ENCODE measurements around the gene BABAM2. TPM values are rescaled to one million over a fixed set of nuclear protein-coding genes. Genes with fewer than 3 reads are reported as not detected.
"Not testable (repeated sequence)": the region's sequence is repeated elsewhere in the genome, so short reads cannot be mapped to it uniquely, and the experiment has no call there.

Gene BABAM2
- total RNA-seq, 4 donors from 2014 or later: 35.0 to 70.5 (median 51.5) TPM

- no peak for TF ChIP-seq POLR2A (IDR thresholded peaks at IDR 0.05)
- TF ChIP-seq CTCF (IDR thresholded peaks at IDR 0.05): no peak
- H3K27me3 ChIP-seq: no peaks in the 10 kb centered on the region
- no peaks in the 10 kb centered on the region for H3K4me1 ChIP-seq
- no peaks in the 10 kb centered on the region for H3K36me3 ChIP-seq
- H3K9me3 ChIP-seq: no peaks in the 10 kb centered on the region
- no peak overlapping the region for H3K4me3 ChIP-seq
- DNase-seq: no peak
- H3K27ac ChIP-seq: no peak overlapping the region
Measured at GRCh38 chr2:27856956-27857355, 33.6 kb upstream of the BABAM2 start.

GRCh38 chr2:27857417-27858172 is 32.9 kb upstream of the BABAM2 start:
- no peak overlapping the region for H3K27ac ChIP-seq
- no peak for TF ChIP-seq CTCF (IDR thresholded peaks at IDR 0.05)
- TF ChIP-seq POLR2A (IDR thresholded peaks at IDR 0.05): no peak
- DNase-seq: no peak
- H3K4me3 ChIP-seq: no peak overlapping the region
- H3K4me1 ChIP-seq: no peaks in the 10 kb centered on the region
- H3K9me3 ChIP-seq: no peaks in the 10 kb centered on the region
- no peaks in the 10 kb centered on the region for H3K36me3 ChIP-seq
- H3K27me3 ChIP-seq: no peaks in the 10 kb centered on the region

GRCh38 chr2:27860111-27860510 is 30.4 kb upstream of the BABAM2 start:
- Histone ChIP-seq H3K27me3 (no peaks in the 10 kb centered on the region), H3K9me3 (no peaks in the 10 kb centered on the region), H3K27ac (no peak overlapping the region), H3K4me3 (no peak overlapping the region), H3K36me3 (no peaks in the 10 kb centered on the region), H3K4me1 (no peaks in the 10 kb centered on the region)
- no peak for TF ChIP-seq CTCF (IDR thresholded peaks at IDR 0.05)
- TF ChIP-seq POLR2A (IDR thresholded peaks at IDR 0.05): no peak
- DNase-seq: no peak

GRCh38 chr2:27863146-27863545 is 27.4 kb upstream of the BABAM2 start:
- TF ChIP-seq POLR2A (IDR thresholded peaks at IDR 0.05) (no peak), CTCF (IDR thresholded peaks at IDR 0.05) (no peak)
- Histone ChIP-seq H3K9me3 (no peaks in the 10 kb centered on the region), H3K4me3 (no peak overlapping the region), H3K36me3 (no peaks in the 10 kb centered on the region), H3K27me3 (no peaks in the 10 kb centered on the region), H3K4me1 (no peaks in the 10 kb centered on the region), H3K27ac (no peak overlapping the region)
- no peak for DNase-seq

GRCh38 chr2:27863955-27864354 is 26.6 kb upstream of the BABAM2 start:
- H3K4me3 ChIP-seq, H3K27me3 ChIP-seq, DNase-seq, H3K9me3 ChIP-seq, H3K4me1 ChIP-seq, H3K36me3 ChIP-seq, H3K27ac ChIP-seq: not testable (repeated sequence)

GRCh38 chr2:27866237-27866636 is 24.3 kb upstream of the BABAM2 start:
- no peaks in the 10 kb centered on the region for H3K4me1 ChIP-seq
- no peak for DNase-seq
- no peak for TF ChIP-seq POLR2A (IDR thresholded peaks at IDR 0.05)
- no peak for TF ChIP-seq CTCF (IDR thresholded peaks at IDR 0.05)
- H3K4me3 ChIP-seq: no peak overlapping the region
- H3K9me3 ChIP-seq: no peaks in the 10 kb centered on the region
- no peaks in the 10 kb centered on the region for H3K36me3 ChIP-seq
- H3K27ac ChIP-seq: no peak overlapping the region
- H3K27me3 ChIP-seq: no peaks in the 10 kb centered on the region

Data from Peyer's patch (tissue), 4 donors.